GM18507 (cell line): Measurements from ENCODE around the gene AEN.

ENCODE experiments used
- DNase-seq: peaks from one replicate; pipeline ENCODE4 v3.0.0; 2011; ENCODE audit warnings: low read depth; ENCODE audit not compliant: insufficient read length; ENCODE audit errors: extremely low spot score
- FAIRE-seq: peaks from 2 replicates; lab custom pipeline; 2011; peaks lifted over from hg19 to GRCh38; lab: Jason Lieb, UNC

The AEN gene

GRCh38 chr15:88612186-88612796 is 8.8 kb upstream of the AEN start:
- FAIRE-seq = no peak

GRCh38 chr15:88613074-88613944 is 7.8 kb upstream of the AEN start:
- FAIRE-seq (peak; percentile 9), DNase-seq (no peak)

More at GRCh38 chr15:88612186-88612796, 8.8 kb upstream of the AEN start:
- DNase-seq = no peak

GRCh38 chr15:88615303-88616107 is 5.6 kb upstream of the AEN start:
- FAIRE-seq (no peak), DNase-seq (no peak)

DNA sequence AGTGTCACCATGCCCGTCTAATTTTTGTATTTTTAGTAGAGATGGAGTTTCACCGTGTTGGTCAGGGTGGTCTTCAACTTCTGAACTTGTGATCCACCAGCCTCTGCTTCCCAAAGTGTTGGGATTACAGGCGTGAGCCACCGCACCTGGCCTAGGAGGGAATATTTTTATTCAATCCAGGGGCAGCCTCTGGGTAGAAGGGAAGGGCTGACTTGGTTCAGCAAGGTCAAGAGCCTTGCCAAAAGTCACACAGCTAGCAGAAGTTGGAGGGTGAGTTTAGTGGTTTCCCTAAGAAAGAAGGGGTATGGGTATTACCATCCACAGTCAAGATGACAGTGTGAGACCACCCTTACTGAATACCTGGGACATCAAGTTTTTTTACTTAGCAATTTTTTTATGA is 4.9 kb upstream of the AEN start:
- FAIRE-seq (no peak), DNase-seq (no peak)

GRCh38 chr15:88617031-88617722 is 4.0 kb upstream of the AEN start:
- DNase-seq = no peak
- no peak for FAIRE-seq

DNA sequence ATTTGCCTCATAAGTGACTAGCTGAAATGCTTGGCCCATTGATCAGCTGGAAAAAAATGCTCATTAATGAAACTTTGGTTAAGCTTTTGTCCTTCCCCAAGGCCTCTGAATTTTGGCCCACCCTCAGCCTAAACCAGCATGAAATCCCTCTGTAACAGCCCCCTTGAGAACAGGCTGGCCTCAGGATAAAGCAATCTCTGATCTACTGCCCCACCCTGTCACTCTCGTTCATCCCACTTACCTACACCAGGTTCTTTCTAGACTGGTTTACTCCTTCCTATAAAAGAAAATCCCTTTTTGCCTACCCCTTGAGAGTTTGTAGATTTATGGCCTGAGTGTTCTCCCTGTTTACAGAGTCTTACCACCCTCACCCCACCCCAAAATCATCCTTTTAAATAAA is 3.4 kb upstream of the AEN start:
- DNase-seq = no peak
- FAIRE-seq = no peak

DNA sequence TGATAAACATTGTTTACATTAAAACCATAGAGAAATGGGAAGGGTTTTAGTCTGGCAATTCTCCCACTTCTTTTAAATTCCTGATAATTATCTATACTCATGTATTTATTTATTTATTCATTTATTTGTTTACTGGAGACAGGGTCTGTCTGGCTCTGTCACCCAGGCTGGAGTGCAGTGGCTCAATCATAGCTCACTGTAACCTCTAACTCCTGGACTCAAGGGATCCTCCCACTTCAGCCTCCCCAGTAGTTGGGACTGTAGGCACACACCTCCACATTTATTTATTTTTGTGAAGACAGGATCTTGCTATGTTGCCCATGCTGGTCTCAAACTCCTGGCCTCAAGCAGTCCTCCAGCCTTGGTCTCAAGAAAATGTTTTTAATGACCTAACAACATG is 2.5 kb upstream of the AEN start:
- DNase-seq = no peak
- FAIRE-seq = no peak

DNA sequence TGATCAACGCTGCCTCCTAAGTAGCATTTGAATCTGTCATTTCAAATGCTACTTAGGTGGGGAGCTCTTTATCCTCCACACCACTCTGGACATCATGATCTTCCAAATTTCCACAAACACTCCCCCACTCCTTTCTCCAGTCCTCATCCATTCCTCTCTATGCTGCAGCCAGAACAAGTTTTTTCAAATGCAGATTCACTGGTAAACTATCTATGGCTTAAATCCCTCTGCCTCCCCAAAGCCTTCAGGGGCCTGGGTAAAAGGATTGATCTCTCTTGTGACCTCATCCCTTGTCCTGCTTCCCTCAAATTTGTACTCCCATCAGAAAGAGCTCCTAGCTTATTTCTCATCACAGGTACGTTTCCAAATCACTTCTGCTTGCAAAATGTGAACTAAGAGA is 1.3 kb upstream of the AEN start:
- DNase-seq (no peak), FAIRE-seq (no peak)

DNA sequence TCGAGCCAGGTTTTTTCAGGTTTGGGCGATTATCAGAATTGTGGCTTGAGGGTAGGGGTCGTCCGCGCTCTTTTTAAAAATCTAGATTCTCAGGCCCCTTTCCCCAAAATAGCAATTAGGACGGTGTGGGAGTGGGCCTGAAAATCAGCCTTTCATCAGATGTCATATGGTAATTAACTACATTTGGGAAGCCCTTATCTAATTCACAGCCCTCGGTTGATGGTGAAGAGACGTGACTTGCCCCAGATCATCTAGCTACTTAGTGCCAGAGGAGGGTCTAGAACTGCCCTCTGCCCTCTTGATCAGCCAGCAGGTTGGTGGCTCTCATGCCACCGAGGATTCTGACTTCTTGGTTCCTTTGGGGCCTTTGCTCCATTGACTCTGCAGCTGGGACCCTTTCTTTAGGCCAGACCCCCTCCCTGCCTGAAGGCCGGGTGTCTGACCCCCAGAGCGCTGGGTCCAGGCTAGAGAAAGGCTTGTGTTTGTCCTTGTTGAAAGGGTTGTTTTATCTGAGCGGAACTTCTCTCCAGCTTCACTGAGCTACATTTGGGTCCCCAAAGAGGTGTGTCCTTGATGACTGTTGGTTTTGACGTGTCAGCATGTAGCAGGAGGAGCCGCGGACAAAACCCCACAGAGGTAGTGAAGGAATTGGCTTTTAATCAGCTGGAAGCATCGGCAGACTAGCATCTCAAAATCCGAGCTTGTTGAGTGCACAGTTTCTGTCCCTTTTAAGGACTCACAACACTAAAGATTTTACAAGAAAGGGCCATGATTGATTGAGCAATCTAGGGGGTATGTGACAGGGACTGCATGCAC is 857 bp downstream of the AEN start:
- DNase-seq (no peak), FAIRE-seq (peak; percentile 78)

GRCh38 chr15:88622605-88622975 is 1.4 kb downstream of the AEN start:
- no peak for DNase-seq
- no peak for FAIRE-seq

DNA sequence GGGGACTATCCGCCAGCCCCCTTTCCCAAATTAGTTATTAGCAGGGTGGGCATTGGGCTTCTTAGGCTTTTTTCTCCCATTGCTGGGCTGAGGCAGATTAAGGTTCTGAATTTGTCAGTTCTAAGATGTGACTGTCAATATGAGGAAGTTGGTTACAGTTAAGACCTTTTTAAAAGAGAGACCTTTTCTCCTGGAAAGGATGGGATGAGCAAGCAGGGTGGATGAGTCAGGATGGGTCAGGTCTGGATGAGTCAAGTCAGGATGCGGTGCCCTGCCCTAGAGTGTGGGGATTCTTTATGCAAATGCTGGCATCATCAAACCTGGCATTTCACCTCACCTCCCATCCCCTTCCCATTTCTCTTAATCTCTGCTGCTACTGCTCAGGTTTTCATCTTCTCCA is 1.9 kb downstream of the AEN start:
- FAIRE-seq = no peak
- DNase-seq = no peak

DNA sequence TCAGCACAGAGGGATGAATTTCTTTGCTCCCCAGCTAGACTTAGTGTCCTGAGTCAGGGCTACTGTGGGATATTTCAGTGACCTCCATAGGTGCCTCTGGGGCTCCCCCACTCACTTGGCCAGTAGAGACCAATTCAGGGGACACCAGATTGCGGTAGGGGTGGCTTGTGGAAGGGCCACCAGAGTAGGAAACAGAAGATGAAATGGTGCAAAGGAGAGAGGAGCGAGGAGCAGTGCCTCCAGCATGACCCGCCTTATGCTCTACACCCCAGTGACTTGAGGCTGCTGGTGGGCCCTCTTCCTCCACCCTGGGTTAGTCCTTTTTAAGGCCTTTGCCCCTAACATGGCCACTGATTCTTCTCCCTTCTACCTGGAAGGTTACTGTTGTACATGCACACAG is 2.5 kb downstream of the AEN start:
- no peak for FAIRE-seq
- no peak for DNase-seq

DNA sequence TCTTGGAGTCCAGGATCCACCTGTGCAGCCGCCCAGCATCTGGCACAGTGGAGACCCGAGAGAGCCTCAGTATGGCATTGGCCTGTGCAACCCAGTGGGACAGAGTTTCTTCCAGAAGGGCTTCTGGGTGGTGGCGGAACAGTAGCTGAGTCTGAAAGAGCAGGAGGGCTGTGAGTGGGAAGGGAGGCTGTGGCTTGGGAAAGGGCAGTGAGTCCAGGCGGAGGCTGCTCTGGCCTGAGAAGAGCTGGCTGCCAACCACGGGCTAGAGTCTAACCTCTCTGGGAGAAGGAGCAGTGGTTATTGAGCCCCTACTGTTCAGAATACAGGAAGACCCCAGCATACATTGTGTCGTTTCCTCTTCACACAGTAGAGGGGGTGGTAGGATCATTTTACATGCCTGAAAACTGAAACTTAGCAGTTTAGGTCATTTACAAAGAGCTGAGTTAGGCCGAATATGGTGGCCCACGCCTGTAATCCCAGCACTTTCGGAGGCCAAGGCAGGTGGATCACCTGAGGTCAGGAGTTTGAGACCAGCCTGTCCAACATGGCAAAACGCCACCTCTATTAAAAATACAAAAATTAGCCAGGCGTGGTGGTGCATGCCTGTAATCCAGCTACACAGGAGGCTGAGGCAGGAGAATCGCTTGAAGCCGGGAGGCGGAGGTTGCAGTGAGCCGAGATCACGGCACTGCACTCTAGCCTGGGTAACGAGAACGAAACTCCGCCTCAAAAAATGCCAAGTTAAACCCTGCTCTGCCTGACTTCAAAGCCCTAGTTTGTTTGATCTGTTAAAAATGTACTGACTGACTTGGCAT is 3.2 kb downstream of the AEN start:
- no peak for DNase-seq
- FAIRE-seq = peak; percentile 69

- DNase-seq (no peak), FAIRE-seq (no peak)
Observed at GRCh38 chr15:88624971-88625490, 3.9 kb downstream of the AEN start.

DNA sequence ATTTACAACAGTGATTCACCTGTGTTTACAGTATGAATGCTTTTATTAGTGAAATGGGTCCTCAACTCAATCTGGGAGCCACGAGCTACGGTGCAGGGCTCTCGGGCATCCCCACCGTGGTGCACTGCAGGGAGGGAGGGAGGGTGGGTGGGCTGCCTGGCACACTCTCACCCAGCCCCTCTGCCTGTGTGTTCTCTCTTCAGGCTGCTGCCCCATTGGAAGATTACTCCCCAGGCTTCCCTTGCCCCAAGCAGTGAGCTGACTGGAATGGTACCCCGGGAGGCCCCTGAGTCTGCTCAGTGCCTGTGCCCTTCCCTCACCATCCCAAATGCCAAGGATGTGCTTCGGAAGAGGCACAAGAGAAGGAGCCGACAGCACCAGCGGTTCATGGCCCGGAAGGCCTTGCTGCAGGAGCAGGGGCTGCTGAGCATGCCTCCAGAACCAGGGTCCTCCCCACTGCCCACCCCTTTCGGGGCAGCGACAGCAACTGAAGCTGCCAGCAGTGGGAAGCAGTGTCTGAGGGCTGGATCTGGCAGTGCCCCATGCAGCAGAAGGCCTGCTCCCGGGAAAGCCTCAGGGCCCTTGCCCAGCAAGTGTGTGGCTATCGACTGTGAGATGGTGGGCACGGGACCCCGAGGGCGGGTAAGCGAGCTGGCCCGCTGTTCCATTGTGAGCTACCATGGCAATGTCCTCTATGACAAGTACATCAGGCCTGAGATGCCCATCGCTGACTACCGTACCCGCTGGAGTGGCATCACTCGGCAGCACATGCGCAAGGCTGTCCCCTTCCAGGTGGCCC is 5.0 kb downstream of the AEN start:
- DNase-seq = no peak
- no peak for FAIRE-seq

GRCh38 chr15:88627463-88627862 is 6.3 kb downstream of the AEN start:
- FAIRE-seq (peak; percentile 71), DNase-seq (no peak)

DNA sequence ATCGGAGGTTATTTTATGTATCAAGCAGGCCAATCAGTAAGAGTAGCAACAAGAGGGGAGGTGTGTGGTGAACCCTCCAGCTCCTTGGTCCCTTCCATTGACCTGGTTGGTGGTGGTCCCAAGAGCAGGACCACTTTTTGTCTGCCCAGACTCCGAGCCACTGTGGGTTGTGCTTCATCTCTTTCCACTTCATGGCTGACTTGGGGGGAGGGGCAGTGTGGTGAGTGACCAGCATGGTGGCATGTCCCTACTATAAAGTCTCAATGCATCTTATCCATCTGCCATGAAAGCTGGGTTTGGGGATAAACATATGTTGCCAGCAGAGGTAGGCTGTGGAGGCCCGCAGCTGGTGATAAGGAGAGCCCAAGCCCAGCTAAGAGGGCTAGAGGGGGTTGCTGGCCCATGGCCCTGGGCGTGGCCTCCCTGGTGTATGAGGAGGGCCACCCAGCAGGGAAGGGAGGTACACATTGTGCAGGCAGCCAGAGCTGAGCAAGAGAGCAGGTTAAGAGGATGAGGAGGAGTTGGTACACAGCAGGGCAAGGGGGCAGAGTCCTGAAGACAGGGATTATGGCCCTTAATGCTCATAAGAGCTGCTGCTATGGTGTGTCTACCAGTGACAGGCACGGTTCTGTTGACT is 7.0 kb downstream of the AEN start:
- DNase-seq (no peak), FAIRE-seq (no peak)
